ENCODE results near the gene RPA1. TPM values are rescaled to one million over a fixed set of nuclear protein-coding genes. Genes with fewer than 3 reads are reported as not detected.
"Not testable (repeated sequence)": the region's sequence is repeated elsewhere in the genome, so short reads cannot be mapped to it uniquely, and the experiment has no call there.

Gene RPA1
- polyA plus RNA-seq, 4 donors: 117 to 140 (median 130) TPM

- DNase-seq (ENCODE audit: low read depth in 4 of 4, low spot score in 3 of 4): no peak
These were observed 19.2 kb upstream of the RPA1 start for GRCh38 chr17:1810450-1811103.

- no peak for DNase-seq (ENCODE audit: low read depth in 4 of 4, low spot score in 3 of 4)
These were observed 16.7 kb upstream of the RPA1 start for GRCh38 chr17:1813088-1813487.

GRCh38 chr17:1820528-1821252 lies 9.1 kb upstream of the RPA1 start:
- DNase-seq (ENCODE audit: low read depth in 4 of 4, low spot score in 3 of 4): peak in 1 of 4 donors; percentile 9

- peak in 1 of 4 donors; percentile 5 for DNase-seq (ENCODE audit: low read depth in 4 of 4, low spot score in 3 of 4)
These were observed 601 bp upstream of the RPA1 start for GRCh38 chr17:1829216-1829591.

- peak in 1 of 4 donors; percentile 1 for DNase-seq (ENCODE audit: low read depth in 4 of 4, low spot score in 3 of 4)
These were observed 483 bp downstream of the RPA1 start for GRCh38 chr17:1830288-1830687.

GRCh38 chr17:1834380-1835149 lies 4.8 kb downstream of the RPA1 start:
- DNase-seq (ENCODE audit: low read depth in 4 of 4, low spot score in 3 of 4): no peak

- no peak for DNase-seq (ENCODE audit: low read depth in 4 of 4, low spot score in 3 of 4)
These were observed 9.7 kb downstream of the RPA1 start for GRCh38 chr17:1839516-1839915.

GRCh38 chr17:1843947-1844346 lies 14.1 kb downstream of the RPA1 start:
- DNase-seq (ENCODE audit: low read depth in 4 of 4, low spot score in 3 of 4): no peak

GRCh38 chr17:1847191-1847590 lies 17.4 kb downstream of the RPA1 start:
- no peak for DNase-seq (ENCODE audit: low read depth in 4 of 4, low spot score in 3 of 4)

GRCh38 chr17:1852327-1852726 lies 22.5 kb downstream of the RPA1 start:
- DNase-seq (ENCODE audit: low read depth in 4 of 4, low spot score in 3 of 4): no peak

GRCh38 chr17:1853698-1854097 lies 23.9 kb downstream of the RPA1 start:
- DNase-seq (ENCODE audit: low read depth in 4 of 4, low spot score in 3 of 4): no peak

GRCh38 chr17:1856462-1856861 lies 26.7 kb downstream of the RPA1 start:
- DNase-seq (ENCODE audit: low read depth in 4 of 4, low spot score in 3 of 4): not testable (repeated sequence)

GRCh38 chr17:1860978-1861377 lies 31.2 kb downstream of the RPA1 start:
- DNase-seq (ENCODE audit: low read depth in 4 of 4, low spot score in 3 of 4): no peak

GRCh38 chr17:1861391-1862010 lies 31.7 kb downstream of the RPA1 start:
- no peak for DNase-seq (ENCODE audit: low read depth in 4 of 4, low spot score in 3 of 4)

- DNase-seq (ENCODE audit: low read depth in 4 of 4, low spot score in 3 of 4): no peak
These were observed 35.6 kb downstream of the RPA1 start for GRCh38 chr17:1865252-1866037.

- no peak for DNase-seq (ENCODE audit: low read depth in 4 of 4, low spot score in 3 of 4)
These were observed 37.5 kb downstream of the RPA1 start for GRCh38 chr17:1867307-1867706.

GRCh38 chr17:1868090-1868489 lies 38.3 kb downstream of the RPA1 start:
- peak in 1 of 4 donors; percentile 4 for DNase-seq (ENCODE audit: low read depth in 4 of 4, low spot score in 3 of 4)

- no peak for DNase-seq (ENCODE audit: low read depth in 4 of 4, low spot score in 3 of 4)
These were observed 40.8 kb downstream of the RPA1 start for GRCh38 chr17:1870592-1870991.

GRCh38 chr17:1871756-1872155 lies 42.0 kb downstream of the RPA1 start:
- no peak for DNase-seq (ENCODE audit: low read depth in 4 of 4, low spot score in 3 of 4)

- DNase-seq (ENCODE audit: low read depth in 4 of 4, low spot score in 3 of 4): no peak
These were observed 42.4 kb downstream of the RPA1 start for GRCh38 chr17:1872254-1872653.

Measured in right renal pelvis (tissue), 4 donors.